Endothelial cell of umbilical vein (primary cell): ENCODE results near the gene MYCBP2. TPM values are rescaled to one million over a fixed set of nuclear protein-coding genes. Genes with fewer than 3 reads are reported as not detected.

Experiments
- BruUV-seq: library from RNA; stranded (reverse); fragments of 400-500 nt; replicated peaks from 2 replicates; lab custom pipeline; 2021; lab: Mats Ljungman, UMichigan
- CTCF ChIA-PET: fragments of 300-600, 350-600 bp; sonication (Branson Sonifier 250); formaldehyde crosslinking; loops from one replicate; lab custom pipeline; 2021; ENCODE audit warnings: antibody characterized with exemption, inconsistent platforms; lab: Charles Lee
- POLR2A ChIA-PET: fragments of 300-600, 350-600 bp; sonication (Branson Sonifier 250); formaldehyde crosslinking; loops from one replicate; lab custom pipeline; 2021; ENCODE audit warnings: antibody characterized with exemption, inconsistent platforms; lab: Charles Lee
- DNase-seq: peaks from one replicate; pipeline ENCODE4 v3.0.0-alpha.2; 2011; ENCODE audit warnings: low read depth, low spot score
- FAIRE-seq: peaks from 2 replicates; lab custom pipeline; 2011; peaks lifted over from hg19 to GRCh38; lab: Jason Lieb, UNC
- H2AFZ ChIP-seq: 2 replicates; pipeline ENCODE4 v1.6.0; 2012; ENCODE audit warnings: low read depth, low read length, control low read depth, inconsistent platforms
- H3K27ac ChIP-seq: 2 replicates; pipeline ENCODE4 v1.5.1; 2011; ENCODE audit warnings: low read depth, mild to moderate bottlenecking, control low read depth, low read length, moderate library complexity; ENCODE audit not compliant: insufficient read depth
- H3K27me3 ChIP-seq, 2 experiments: 2 replicates each; pipeline versions ENCODE4 v1.6.0 to v1.6.1; 2011; ENCODE audit warnings: low read length in 2 of 2, mixed read lengths in 1 of 2; ENCODE audit not compliant: control insufficient read depth in 2 of 2, insufficient read depth in 2 of 2
- H3K36me3 ChIP-seq, 2 experiments: 2 replicates in 1 of 2; 3 replicates in 1 of 2; pipeline ENCODE4 v1.5.1; 2011; ENCODE audit warnings: low read length in 2 of 2, mild to moderate bottlenecking in 1 of 2, moderate library complexity in 1 of 2; ENCODE audit not compliant: control insufficient read depth in 2 of 2, insufficient read depth in 2 of 2; ENCODE audit errors: extremely low read depth in 1 of 2
- H3K4me1 ChIP-seq: 3 replicates; pipeline ENCODE4 v1.5.1; 2011; ENCODE audit warnings: mild to moderate bottlenecking, low read length; ENCODE audit not compliant: control insufficient read depth, insufficient read depth; ENCODE audit errors: extremely low read depth
- H3K4me2 ChIP-seq: 2 replicates; pipeline ENCODE4 v1.6.1; 2011; ENCODE audit warnings: low read length, control low read depth, mixed read lengths; ENCODE audit not compliant: insufficient read depth
- H3K4me3 ChIP-seq, 3 experiments: fragments of 200-600 bp in 1 of 3; sonication (generic), shearing (Covaris generic) in 1 of 3; replicated peaks in 1 of 3; 2 replicates each; pipeline ENCODE4 v1.5.1; 2011 to 2016; ENCODE audit warnings: control low read depth in 3 of 3, low read length in 3 of 3, mild to moderate bottlenecking in 2 of 3, inconsistent platforms in 1 of 3, low read depth in 1 of 3, moderate library complexity in 1 of 3; ENCODE audit not compliant: insufficient read depth in 1 of 3
- H3K79me2 ChIP-seq: 2 replicates; pipeline ENCODE4 v1.6.0; 2012; ENCODE audit warnings: low read length, inconsistent platforms; ENCODE audit not compliant: control insufficient read depth, insufficient read depth
- H3K9ac ChIP-seq: replicated peaks from 2 replicates; pipeline ENCODE3; 2011; ENCODE audit warnings: low read length, control low read depth; ENCODE audit not compliant: insufficient read depth; ENCODE audit errors: extremely low read depth
- H3K9me1 ChIP-seq: replicated peaks from 3 replicates; pipeline ENCODE4 v1.6.0; 2011; ENCODE audit warnings: mild to moderate bottlenecking, low read length; ENCODE audit not compliant: control insufficient read depth, insufficient read depth; ENCODE audit errors: extremely low read depth
- H3K9me3 ChIP-seq: replicated peaks from 2 replicates; pipeline ENCODE4 v1.5.1; 2012; ENCODE audit warnings: low read length, inconsistent platforms; ENCODE audit not compliant: control insufficient read depth, insufficient read depth
- H4K20me1 ChIP-seq: replicated peaks from 2 replicates; pipeline ENCODE3; 2011; ENCODE audit warnings: mild to moderate bottlenecking, low read length; ENCODE audit not compliant: control insufficient read depth, insufficient read depth; ENCODE audit errors: extremely low read depth
- CTCF ChIP-seq, 2 donors: IDR thresholded peaks; 1 replicate in 1 of 2; 2 replicates in 1 of 2; pipeline ENCODE4 v1.5.1; 2011; ENCODE audit warnings: low read length in 2 of 2, mild to moderate bottlenecking in 2 of 2, moderate library complexity in 2 of 2, control low read depth in 1 of 2, inconsistent platforms in 1 of 2, low read depth in 1 of 2; ENCODE audit not compliant: insufficient read depth in 1 of 2; ENCODE audit errors: extremely low read depth in 1 of 2
- EZH2 ChIP-seq: IDR thresholded peaks from 2 replicates; pipeline ENCODE4 v1.6.1; 2012; ENCODE audit warnings: borderline replicate concordance, low read depth, mild to moderate bottlenecking, moderate library complexity, low read length, inconsistent platforms; ENCODE audit not compliant: severe bottlenecking
- FOS ChIP-seq: IDR thresholded peaks from 2 replicates; pipeline ENCODE4 v1.6.1; 2011; ENCODE audit warnings: mild to moderate bottlenecking, low read length, moderate library complexity, borderline replicate concordance; ENCODE audit not compliant: insufficient read depth
- GATA2 ChIP-seq: IDR thresholded peaks from 2 replicates; pipeline ENCODE4 v1.7.0; 2011; ENCODE audit warnings: low read depth, mild to moderate bottlenecking, moderate library complexity, mixed read lengths, low read length; ENCODE audit not compliant: insufficient read length, insufficient read depth
- JUN ChIP-seq: IDR thresholded peaks from 2 replicates; pipeline ENCODE4 v1.6.1; 2011; ENCODE audit warnings: borderline replicate concordance, low read depth; ENCODE audit not compliant: insufficient read length, insufficient read depth
- MAX ChIP-seq: IDR thresholded peaks from 2 replicates; pipeline ENCODE4 v1.6.1; 2011; ENCODE audit not compliant: insufficient read depth, insufficient read length
- MYC ChIP-seq: IDR thresholded peaks from one replicate; pipeline ENCODE4 v1.6.1; 2011; ENCODE audit warnings: mild to moderate bottlenecking, low read depth, low read length
- POLR2A ChIP-seq: IDR thresholded peaks from 2 replicates; pipeline ENCODE4 v1.6.1; 2012; ENCODE audit warnings: low read depth, mild to moderate bottlenecking, control low read depth, low read length
- POLR2AphosphoS5 ChIP-seq: IDR thresholded peaks from 2 replicates; pipeline ENCODE4 v1.6.1; 2012; ENCODE audit warnings: low read depth, mild to moderate bottlenecking, control low read depth, low read length, moderate library complexity; ENCODE audit not compliant: insufficient read depth
- dilution Hi-C: fragments of 300-500 bp; cut with MboI; formaldehyde crosslinking; loops from one replicate; pipeline ENCODE4 v1.15.0; 2019; ENCODE audit warnings: low sequenced_read_pairs; ENCODE audit not compliant: extremely low pct_ligation_motif_present
- intact Hi-C: fragments of 100-400 bp; cut with micrococcal nuclease; formaldehyde crosslinking; loops from one replicate; pipeline ENCODE4 v1.10.0; 2022
- polyA plus RNA-seq, 4 experiments: library from polyadenylated mRNA; depleted of rRNA in 3 of 4; stranded (reverse) in 3 of 4; unstranded in 1 of 4; fragments of >200 nt; gene quantifications; 2 replicates each; pipeline versions ENCODE4 v1.2.1 to v1.2.3, GENCODE V29; 2011 to 2012; ENCODE audit warnings: missing spikeins in 1 of 4
- total RNA-seq: library from RNA; stranded (reverse); gene quantifications from 2 replicates; pipeline ENCODE4 v1.2.3, GENCODE V29; 2021

Gene MYCBP2
- total and polyA plus RNA-seq, 2 donors (not counting 3 experiments of a cell fraction or from before 2014, with no cell fraction given), result 30.5 to 89.8 TPM

GRCh38 chr13:77026255-77026860 is 300.5 kb downstream of the MYCBP2 start:
- CTCF ChIA-PET, result interaction anchor here (0.5 to 1.6 kb wide), 5 partner anchors 8 to 1330 kb away, joined by 3 to 10 read pairs (median 3); no protein-coding TSS in a partner anchor
- no peak for FAIRE-seq
- dilution Hi-C loops (no loop called here), intact Hi-C loops (loop anchor here (2.0 to 10.0 kb wide), 4 partner anchors 300 to 672 kb away; partner anchors contain the start of gene MYCBP2)
- H3K27ac ChIP-seq, result peak overlapping the region; percentile 87
- H3K36me3 ChIP-seq, result peaks cover 2 to 3% of the 10 kb centered on the region in 2 experiments
- TF ChIP-seq GATA2 (no peak), POLR2AphosphoS5 (no peak), EZH2 (no peak), CTCF (IDR thresholded peaks at IDR 0.05; ENCODE audit: extremely low read depth in 1 of 2, insufficient read depth in 1 of 2, low read depth in 1 of 2, low read length in 2 of 2) (no peak), POLR2A (no peak), MAX (no peak), MYC (no peak), FOS (no peak), JUN (no peak)
- BruUV-seq, result no TSS peak
- peak; percentile 68 for DNase-seq
- peak overlapping the region; percentile 97 for H2AFZ ChIP-seq
- H3K4me2 ChIP-seq, result peak overlapping the region; percentile 93
- POLR2A ChIA-PET, result no interaction called here
- peak overlapping the region; percentile 79 to 94 (median 80) for H3K4me3 ChIP-seq
- H3K9ac ChIP-seq, result peak overlapping the region; percentile 96
- no peaks in the 10 kb centered on the region for H3K27me3 ChIP-seq
- H3K9me1 ChIP-seq, result no peaks in the 10 kb centered on the region
- H3K79me2 ChIP-seq, result peaks cover 53% of the 10 kb centered on the region
- H3K9me3 ChIP-seq, result no peaks in the 10 kb centered on the region
- peaks cover 13% of the 10 kb centered on the region for H4K20me1 ChIP-seq
- peaks cover 33% of the 10 kb centered on the region for H3K4me1 ChIP-seq
